KG1 (cell line): Measurements from ENCODE around the gene CNN3.

Experiments
- DNase-seq: peaks from one replicate; lab custom pipeline; 2025; lab: John Stamatoyannopoulos, UW

CNN3 gene

DNA sequence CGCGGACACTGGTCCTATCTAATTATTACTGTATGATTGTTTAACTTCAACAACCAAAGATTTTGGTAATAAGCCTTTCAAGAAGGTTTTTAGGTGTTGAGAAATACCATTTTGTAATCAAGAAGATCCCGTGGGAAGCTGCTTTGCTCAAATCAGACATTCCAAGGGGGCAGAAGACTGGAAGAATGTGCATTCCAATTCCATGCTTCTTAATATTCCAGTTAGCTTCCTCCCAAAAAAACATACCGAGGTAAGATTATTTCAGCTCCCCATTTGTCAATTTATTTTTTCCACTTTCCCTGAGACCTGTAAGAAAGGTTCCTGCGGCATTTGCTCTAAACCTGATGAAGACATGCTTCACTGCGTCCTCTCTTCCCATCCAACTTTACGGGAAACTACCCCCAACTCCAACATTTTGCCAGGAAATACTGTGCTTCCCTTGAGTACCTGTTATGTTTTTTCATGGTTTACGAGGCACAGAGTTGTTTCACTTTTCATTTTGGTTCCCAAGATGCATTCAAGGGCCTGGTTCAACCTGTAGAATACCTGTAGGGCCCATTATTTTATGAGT is 4.1 kb downstream of the CNN3 start:
- DNase-seq: no peak

DNA sequence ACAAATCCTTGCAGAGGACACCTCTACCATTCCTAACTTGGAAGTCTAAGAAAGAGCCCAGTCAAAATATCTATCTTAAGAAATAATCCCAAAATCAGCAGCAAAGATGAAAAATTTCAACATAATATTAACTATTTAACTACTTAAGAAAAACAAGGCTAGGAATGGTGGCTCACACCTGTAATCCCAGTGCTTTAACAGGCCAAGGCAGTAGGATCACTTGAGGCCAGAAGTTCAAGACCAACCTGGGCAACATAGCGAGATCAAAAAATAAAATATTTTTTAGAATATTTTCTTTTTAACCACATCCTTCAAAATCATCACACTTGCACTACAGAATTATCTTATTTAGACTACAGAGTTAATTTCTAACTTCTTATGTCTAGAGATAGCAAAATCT is 4.9 kb downstream of the CNN3 start:
- DNase-seq: no peak

DNA sequence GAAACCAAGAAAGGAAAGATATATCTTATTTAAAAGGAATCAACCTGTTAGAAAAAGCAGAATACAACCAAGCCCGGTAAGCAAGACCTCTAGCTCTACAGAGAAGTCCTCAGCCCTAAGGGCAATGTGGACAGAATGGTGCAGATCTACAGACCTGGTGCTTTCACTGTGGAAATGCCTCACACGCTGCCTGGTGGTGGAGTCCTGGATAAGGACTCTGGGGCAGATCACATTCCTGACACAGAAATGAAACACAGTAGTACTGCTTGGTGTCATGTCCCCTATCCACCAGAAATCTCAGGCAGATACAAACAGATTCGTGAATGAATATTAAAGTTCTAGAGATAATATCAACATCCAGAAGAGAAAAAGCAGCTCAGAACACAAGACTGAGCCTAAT is 6.8 kb downstream of the CNN3 start:
- no peak for DNase-seq

DNA sequence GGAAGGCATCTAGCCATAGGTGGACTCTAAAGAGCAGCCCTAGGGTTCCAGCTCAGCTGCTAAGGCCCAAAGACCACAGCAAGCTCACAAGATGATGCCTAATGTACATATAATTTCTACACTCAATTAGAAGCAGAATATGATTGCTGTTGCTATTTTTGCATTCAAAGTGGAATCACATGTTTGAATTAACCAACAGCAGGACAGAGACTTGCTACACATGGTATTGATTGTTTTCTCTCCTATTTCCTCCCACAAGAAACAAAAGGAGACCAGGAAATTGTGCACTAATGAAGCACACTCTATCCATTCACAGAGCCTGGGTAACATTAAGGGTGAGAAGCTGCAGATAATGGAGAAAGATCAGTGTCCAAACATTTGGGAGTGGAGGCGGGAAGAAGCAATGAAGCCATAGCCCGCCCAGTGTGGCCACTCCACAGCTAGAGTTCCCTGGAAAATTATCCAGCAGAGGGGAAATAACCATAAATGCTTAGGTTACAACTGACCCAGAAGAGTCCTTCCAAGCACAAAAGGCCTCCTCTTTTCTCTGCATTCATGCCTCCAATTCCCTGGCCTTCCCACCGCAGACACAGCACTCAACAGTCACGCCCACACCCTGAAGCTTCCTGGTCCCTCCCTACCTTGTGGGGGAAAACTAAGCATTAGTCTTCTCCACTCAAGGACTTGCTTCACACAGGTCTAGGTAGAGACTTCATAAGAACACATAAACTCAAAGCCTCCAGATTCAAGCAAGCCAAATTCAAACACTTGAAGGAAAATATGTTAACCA is 7.5 kb downstream of the CNN3 start:
- DNase-seq: no peak

DNA sequence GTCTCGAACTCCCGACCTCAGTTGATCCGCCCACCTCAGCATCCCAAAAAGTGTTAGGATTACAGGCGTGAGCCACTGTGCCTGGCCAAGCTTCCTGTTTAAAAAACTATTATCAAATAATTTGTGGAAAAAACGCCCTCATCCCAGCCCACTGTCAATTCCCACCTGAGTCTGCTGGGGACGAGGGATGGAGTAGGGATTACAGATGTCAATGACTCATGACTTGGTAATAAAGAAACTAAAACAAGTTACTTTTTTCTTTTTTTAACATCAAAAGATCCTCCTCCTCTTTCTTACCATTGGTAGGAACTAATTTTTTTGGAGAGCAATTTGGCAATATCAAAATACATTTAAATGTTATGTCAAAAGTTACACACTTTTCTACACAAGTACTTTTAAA is 9.7 kb downstream of the CNN3 start:
- no peak for DNase-seq

DNA sequence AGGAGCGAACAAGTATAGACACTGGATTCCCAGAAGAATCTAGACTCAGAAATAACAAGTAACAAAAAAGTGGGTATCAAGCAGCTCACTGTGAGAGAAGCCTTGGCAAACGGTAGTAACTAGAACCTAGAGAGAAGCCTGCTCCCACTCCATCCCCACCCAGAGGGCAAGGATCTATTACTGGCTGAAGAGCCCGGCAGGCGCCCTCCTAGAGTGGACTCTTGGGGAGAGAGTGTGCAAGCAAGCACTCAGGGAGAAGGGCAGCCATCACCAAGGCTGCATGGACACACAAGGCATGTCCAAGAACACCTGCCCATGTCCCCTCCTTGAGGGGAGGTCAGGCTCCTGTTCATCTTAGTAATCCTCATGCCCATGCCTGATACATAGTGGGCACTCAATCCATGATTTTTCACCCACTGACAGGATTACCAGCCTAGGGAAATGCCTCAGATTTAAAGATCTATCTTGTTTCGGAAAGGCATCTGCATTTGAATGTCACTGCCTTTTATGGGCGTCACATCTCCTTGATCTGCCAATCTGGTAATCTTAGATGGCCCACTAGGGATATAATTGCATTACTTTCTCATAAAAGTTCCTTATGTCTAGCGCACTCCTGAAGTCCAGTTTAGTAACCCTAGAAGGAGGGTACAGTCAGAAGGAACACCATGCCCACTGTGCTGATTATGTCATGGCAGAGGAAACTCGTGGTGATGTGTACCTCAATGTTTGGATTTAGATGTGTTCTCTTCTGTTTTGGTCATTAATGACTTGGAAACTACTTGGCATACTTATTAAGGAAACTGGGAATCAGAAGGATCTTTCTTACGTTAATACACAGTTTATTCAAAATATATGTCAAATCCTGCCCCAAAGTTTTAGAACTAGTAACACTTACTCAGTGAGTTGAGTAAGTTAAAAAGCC is 14.4 kb downstream of the CNN3 start:
- no peak for DNase-seq

DNA sequence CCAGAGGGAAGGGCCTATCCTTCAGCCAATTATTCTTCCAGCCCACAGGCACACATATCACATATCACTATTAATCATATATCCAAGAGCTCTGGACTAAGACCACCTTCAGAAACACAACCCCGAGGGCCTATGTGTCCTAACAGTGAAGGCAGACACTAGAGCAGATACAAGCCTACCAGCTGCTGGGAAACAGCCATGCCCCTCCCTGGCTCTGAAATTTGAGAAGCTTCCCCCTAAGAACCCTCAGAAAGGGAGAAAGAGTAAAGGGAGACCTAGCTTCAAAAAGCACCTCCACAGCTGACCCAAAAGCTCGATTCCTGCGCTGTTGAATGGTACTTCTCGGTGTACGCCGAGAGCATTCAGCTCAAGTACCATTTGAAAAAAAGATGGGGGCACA is 17.4 kb downstream of the CNN3 start:
- DNase-seq: no peak

DNA sequence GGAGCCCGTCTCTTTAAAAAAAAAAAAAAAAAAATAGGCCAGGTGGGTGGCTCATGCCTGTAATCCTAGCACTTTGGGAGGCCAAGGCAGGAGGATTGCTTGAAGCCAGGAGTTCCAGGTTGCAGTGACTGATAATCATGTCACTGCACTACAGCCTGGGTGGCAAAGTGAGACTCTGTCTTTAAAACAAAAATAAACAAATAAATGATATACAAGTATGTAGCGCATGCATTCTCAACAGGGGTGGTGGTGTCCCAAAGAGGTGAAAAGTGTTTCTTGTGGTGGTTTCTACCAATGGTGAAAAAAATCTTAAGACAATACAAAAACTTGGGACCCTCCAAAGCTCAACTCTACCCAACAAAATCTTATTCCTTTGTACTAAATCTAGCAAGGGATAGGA is 17.9 kb downstream of the CNN3 start:
- DNase-seq: no peak

DNA sequence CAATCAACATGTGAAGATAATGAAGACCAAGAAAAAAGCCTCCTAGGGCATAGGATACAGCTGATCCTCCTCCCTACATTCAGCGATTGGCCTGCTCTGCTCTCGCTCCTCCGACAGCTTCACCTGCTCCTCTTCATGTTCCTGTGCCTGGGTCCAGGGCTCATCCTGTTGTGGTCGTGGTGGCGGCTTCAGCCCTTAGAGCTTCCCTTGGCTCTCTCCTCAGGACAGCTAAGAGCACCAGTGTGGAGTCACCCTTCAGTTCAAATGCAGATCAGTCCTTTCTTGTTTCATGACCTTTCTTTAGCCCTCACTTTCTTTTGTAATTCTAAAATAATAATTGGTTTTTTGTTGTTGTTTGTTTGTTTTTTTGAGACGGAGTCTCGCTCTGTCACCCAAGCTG is 18.7 kb downstream of the CNN3 start:
- DNase-seq: no peak

DNA sequence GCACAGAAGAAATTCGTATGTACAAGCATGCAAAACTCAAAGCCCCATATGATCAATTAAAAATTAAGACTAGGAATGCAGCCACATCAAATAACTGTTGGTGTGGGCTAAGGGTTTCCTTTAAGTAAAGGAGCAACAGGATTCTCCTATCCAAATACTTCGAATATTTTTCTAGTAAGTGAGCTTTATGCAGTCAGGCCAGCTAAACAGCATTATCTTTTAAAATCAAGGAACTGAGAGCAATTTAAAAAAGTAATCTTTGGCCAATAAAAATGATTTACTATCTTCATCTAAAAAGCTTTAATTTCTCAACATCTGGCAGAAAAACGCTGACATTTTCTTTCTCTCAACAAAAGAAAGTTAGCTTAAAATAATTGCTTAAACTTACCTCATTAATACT is 19.8 kb downstream of the CNN3 start:
- no peak for DNase-seq

DNA sequence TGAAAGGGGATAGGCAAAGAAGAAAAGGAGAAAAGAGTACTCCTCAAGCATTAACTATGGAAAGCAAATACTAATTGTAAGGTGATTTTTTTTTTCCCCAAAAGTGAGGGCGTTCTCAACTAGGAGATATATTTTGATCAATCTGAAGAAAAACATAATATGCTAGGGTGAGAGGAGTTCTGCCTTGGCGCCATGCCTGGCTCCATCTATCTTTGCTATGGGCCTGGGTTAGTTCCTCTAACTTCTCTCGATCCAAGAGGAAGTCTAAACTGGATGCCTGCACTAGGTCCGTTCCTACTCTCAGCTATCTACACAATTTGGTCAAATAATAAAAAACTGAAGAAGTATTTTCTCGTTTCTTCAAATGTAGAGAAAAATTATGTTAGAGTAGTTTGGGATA is 20.5 kb downstream of the CNN3 start:
- no peak for DNase-seq

DNA sequence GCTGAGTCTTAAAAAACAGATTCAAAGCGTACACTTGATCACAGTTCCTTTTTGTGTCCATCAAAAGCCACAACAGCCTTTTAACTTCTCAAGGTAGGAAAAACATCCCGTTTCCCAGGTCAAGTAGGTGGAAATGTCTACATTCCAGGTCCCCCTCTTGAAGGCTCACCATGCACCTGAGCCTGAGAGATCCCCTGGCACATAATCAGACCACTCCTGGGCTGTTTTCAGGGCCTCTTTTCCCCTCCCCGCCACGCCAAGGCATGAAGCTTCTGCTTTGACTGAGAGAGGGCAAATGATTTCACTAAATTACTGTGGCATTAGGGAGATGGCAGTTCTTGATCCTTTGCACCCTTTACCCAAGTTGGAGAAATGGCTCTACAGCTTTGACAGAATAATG is 21.7 kb downstream of the CNN3 start:
- no peak for DNase-seq

DNA sequence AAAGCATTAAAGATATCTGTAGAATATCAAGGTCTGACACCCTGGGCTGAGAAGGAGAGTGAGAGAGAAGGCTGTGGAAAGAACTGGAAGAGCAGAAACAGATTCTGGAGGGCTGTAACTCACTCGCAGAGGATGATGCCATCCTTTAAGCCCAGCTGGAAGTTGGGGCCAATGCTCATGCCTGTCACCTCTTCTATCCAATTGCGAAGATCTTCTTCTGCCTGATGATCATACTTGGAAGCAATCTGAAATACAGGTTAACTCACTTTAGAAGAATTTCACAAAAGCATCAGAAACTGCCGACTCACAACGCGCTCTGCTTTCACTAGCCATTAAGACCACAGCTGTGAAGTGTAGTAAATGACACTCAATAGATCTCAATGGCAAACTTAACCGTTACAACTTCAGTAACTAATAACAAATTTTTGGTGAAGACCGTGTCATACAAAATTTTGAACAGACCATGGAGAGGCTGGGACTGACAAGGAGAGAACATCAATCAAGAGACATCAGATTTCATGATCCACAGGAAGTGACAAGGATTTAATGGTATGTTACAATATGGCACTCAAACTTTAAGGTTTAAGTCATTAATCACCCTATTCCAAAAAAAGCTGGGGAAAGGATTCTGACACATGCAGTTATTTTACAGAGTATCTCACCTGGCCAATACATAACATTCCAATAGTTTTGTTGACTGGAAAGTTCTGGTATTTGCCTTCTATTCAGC is 23.5 kb downstream of the CNN3 start:
- DNase-seq: no peak

DNA sequence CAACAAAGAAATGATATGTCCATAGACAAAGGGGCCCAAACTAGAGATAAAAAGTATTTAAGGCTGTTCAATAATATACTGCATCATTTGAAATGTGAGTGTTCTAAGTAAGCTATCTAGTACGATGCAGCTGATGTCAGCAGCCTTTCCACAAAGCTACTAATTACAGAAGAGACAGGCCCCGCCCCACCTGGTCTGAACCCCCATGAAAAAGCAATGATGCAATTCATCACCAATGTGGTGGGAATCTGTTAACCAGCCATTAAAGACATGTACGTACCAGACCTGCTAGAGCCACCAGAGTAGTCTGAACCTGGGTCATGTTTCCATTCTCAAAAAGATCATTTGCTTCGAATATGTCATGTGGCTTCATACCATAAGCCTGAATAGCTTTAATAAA is 25.1 kb downstream of the CNN3 start:
- DNase-seq: no peak

DNA sequence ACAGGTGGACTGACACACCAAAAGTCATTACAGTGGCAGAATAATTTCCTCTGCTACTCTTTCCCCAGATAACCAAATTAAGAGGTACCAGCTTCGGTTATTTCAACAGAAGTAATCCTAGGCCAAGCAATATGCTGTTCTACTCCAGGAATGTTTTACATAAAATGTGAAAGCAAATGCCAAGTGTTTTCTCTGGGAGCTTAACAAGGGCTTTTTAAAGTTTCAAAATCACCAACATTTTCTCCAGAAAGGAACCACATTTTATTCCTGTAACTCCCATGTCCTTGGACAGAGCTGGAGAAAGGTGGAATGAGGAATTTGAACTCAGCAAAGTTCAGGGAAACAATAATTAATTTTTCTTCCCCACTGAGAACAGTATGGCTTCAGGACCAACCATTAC is 27.2 kb downstream of the CNN3 start:
- no peak for DNase-seq

DNA sequence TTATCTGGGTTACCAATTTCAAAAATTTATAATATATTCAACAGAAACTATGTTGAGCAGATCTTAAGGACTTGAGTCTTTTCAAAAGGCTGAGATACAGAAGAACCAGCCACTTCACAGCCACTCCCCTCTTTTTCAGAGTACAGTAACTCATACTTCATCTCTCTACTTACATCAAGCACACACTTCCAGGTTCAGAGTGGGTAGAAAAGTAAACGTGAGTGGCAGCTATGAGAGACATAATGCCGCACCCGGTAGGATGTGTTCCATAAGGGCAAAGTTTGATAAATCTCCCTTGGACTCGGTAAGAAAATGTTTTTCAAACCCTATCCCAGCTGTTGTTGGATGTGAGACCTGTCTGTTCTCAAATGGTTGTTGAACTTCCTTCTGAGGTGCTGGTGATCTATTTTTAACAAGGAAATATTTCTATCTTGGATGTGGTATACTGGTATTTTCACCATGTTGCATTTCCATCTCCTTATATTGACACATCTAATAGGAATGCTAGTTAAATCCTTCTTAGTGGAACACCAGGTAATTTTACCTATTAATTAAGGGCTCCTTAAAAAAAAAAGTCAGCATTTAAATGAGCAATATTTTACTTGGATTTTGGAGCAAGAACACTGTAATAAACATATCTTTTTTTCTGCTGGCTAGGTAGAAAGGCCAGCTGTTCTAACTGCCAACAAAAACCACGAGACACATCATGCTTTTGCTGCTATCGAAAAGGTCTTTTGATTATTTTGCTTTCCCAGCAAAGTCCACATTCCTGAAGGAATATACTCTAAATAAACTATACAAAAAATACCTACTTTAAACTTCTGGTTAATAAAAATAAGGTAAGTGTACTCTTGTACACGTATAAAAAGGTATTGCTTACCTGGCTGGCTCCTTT is 28.2 kb downstream of the CNN3 start:
- no peak for DNase-seq

DNA sequence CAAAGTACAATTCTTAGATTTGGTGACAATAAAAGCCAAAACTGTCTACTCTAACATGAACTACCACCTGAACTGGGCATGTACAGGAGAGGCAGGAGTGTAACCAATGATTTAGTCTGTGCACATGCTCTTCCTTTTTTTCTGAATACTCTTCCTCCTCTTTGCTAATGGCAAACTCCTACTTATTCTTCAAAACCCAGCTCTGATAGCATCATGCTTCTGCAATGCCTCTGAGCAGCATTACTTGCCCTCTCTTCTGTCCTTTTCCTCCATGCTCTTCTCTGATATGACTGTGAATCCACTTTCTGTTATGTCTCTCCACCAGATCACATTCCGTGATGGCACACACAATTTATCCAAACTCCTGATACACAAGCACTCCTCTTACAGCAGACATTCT is 31.4 kb downstream of the CNN3 start:
- DNase-seq: no peak

DNA sequence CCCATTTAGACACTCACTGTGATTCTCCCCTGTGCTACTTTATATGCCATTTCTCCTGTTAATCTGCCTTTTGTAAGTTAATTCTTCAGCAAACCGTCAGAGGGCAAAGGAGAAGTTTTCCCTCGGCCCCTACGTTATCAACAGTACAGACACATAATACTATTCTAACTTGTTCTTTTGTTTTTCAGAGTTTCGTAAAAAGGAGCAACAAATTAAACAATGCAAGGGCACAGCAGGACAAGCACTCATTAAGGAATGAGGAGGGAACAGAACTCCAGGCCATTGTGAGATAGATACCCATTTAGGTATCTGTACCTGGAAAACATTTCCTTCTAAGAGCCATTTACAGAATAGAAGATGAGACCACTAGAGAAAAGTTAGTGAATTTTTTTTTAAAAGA is 32.3 kb downstream of the CNN3 start:
- DNase-seq: no peak

DNA sequence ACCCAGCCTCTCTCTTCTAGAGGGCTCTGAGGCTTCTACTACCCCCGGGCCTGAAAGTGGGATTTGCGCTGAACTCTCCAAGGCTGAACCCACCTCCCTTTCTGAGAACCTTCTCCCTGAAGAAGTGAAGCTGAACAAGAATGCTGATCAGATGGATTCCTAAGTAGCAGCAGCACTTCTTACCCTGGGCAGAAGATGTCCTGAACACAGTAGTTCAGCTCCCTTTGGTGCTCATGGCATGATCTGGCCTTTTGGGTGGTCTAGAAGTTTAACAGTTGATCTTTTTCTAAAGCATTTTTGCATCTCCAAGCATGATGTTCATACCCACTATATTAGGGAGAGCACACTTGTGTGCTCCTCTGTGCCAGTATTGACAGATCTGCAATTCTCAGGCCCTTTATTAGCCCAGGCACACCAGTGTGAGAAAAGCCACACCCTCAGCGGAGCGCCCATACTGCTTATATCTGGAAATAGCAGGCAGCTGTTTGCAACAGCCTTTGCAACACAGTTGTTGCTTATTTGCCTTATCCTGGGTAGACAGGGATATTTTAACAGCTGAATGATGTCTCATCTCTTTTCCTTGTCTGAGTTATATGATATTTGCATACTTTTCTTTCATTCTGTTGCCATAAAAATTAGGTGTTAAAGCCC is 34.2 kb downstream of the CNN3 start:
- no peak for DNase-seq

DNA sequence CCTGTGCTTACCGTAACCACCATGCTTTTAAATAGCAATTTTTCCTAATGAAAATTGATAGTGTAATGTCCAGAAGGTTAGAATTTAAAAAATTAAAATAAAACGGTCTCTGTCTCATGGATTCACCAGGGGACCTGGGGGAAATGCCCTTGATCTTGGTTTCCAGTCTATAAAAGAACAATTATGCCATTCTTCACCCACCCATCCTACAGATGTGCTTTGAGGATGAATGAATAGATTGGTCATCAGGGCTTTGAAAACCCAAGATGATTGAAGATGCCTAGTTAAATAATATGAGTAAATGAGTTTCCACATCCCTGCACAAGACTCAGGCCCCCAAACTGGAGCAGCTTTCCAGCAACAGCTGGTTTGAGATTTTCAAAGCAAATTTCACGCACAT is 38.7 kb downstream of the CNN3 start:
- DNase-seq: no peak
